GM19328 (cell line): Measurements from ENCODE around the gene ARHGEF19.
"Not testable (repeated sequence)": the region's sequence is repeated elsewhere in the genome, so short reads cannot be mapped to it uniquely, and the experiment has no call there.

Experiments
- ATAC-seq: cut with Tn5 transposase; IDR thresholded peaks from one replicate; pipeline ENCODE4 v1.9.1; 2021; ENCODE audit warnings: mild to moderate bottlenecking, moderate library complexity; ENCODE audit not compliant: unreplicated experiment

ARHGEF19 gene

DNA sequence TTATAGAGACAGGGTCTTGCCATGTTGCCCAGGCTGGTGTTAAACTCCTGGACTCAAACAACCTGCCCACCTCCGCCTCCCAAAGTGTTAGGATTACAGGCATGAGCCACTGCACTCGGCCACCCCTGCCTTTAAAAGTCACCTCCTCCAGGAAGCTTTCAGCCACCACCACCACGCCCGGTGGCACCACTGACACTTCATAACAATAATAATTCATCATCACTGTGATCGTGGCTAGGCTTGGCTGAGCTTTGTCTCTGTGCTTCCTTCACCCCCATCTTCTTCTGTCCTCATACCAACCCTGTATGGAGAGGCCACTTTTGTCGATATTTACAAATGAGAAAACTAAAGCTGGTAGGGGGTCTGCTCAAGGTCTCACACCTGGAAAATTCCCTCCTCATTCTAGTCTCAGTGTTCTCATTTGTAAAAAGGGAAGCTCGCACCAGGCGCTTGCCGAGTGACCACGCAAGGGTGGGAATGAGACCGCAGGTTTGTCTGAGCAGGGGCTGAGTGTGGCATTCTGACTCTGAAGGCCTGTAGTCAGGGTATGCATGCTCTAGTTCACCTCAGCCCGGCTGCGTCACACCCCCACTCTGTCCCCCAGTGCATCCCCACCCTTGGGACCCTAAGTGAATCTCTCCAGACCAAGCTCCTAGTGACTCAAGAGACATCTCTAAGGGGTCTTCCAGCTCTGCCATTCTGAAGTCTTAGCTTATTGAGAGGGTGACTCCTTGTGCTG lies 43.7 kb downstream of the ARHGEF19 start:
- no peak for ATAC-seq

DNA sequence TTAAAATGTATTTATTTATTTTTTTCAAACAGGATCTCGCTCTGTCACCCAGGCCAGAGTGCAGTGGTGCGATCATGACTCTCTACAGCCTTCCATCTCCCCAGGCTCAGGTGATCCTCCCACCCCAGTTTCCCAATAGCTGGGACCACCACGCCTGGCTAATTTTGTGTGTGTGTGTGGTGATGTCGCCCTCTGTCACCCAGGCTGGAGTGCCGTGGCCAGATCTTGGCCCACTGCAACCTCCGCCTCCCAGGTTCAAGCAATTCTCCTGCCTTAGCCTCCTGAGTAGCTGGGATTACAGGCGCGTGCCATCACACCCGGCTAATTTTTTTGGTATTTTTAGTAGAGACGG lies 44.3 kb downstream of the ARHGEF19 start:
- ATAC-seq = not testable (repeated sequence)

DNA sequence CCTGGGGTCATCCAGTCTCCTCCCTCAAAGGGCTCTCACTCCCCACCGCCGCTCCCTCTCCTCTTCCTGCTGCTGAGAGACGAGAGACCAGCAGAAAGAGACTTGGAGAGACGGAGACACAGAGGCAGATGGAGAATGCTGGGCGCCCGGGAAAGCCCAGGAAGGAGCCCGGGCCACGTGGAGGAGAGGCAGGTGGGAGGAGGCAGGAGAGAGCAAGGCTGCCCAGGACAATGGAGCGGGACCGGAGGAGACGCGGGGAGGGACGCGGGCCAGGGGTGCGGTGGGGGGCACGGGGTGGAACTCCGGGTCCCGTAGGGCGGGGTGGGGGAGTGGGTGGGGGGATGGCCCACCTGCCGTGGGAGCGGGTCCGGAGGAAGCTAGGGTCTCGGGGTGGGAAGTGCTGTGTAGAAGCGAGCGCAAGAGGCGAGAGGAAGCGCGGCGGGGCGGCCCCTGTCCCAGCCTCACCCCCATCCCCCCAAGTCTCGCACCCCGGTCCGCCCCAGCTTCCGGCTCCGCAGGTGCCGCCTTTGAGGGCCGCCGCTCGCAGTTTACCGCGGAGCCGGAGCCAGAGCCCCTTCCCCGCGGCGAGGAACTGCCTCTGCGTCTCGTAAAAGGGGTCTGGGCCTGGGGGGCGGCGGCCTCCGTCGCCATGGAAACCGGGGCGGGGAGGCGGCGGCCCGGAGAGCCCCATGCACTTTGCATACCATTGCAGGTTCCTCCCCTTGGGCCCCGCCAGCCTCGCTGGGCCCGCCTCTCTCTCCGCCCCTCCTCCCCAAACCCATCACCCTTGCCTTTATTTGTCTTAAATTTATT lies 44.9 kb downstream of the ARHGEF19 start:
- no peak for ATAC-seq

DNA sequence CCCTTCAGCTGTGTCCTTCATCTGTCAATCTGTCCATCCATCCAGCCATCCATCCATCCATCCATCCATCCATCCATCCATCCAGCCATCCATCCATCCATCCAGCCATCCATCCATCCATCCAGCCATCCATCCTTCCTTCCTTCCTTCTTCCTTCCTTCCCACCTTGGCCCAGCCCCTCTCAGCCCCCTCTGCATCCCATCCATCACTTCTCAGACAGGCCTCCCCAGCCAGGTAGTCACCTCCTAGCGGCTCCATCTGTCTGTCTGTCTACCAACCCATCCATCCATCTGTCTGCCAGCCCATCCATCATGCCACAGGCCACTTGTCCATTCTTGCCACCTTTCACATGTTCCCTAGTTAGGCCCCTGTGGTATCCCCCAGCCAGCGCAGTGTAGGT lies 46.3 kb downstream of the ARHGEF19 start:
- ATAC-seq = no peak

DNA sequence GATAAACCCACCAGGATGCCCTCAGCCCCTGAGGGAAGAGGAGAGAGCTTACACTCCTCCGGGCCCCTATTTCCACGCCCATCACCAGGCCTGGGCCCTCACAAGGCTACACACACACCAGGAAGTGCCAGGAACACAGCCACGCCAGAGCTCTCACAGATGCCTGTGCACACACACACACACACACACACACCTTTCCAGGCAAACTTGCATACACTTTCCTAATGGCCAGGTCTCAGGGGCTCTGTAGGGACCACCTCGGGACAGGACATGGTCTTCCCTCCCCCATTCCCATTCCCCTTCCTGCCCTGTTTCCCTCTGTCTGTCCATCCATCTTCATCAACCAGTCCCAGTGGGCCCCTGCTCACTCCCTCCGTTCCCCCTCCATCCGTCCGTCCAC lies 46.9 kb downstream of the ARHGEF19 start:
- no peak for ATAC-seq

DNA sequence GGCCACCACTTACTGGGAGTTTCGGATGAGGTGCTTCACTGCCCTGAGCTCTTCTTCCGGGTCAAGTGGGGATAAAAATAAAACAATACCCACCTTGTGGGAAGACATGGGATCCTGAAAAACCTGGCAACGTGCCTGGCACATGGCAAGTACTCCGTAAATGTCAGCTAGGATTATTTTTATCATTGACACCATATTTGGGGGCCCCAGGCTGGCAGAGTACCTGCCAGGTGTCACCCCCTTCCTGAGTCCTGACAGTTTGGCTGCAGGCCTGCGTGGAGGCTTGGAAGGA lies 47.4 kb downstream of the ARHGEF19 start:
- no peak for ATAC-seq

DNA sequence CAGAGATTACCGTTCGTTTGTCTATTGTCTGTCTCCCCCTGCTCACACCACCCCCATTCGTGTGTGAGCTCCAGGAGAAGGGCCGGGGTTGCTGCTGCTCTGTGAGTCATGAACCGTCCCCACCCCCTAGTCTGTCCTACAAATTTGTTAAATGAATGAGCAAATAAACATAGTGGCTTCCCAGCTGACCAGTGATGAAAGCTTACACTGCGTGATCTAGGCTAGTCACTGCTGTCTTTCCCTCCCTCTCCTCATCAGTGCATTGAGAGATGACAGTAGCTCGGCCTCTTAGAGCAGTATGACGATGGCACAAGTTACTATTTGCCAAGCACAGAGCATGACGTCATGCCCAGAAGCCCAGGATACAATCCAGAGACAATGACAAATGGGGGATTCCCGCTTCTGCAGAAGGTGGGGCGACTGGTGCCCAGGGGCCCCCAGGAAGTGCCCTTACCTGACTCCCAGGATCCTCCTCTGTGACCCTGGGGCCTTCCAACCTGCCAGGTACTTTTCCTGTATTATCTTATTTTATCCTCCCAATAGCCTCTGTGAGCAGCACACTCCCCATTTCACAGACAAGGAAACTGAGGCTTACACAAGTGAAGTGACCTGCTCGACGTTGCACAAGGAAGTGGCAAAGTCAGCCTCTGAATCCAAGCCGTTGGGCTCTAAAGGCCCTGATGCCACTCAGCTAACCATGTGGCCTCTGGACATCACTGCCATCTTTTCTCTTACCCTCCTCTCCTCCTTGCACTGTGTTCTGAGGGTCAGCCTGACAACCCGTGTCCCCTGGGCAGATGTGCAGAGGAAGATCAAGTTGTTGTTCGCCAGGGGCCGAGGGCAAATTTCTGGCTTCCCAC lies 48.0 kb downstream of the ARHGEF19 start:
- ATAC-seq = no peak

DNA sequence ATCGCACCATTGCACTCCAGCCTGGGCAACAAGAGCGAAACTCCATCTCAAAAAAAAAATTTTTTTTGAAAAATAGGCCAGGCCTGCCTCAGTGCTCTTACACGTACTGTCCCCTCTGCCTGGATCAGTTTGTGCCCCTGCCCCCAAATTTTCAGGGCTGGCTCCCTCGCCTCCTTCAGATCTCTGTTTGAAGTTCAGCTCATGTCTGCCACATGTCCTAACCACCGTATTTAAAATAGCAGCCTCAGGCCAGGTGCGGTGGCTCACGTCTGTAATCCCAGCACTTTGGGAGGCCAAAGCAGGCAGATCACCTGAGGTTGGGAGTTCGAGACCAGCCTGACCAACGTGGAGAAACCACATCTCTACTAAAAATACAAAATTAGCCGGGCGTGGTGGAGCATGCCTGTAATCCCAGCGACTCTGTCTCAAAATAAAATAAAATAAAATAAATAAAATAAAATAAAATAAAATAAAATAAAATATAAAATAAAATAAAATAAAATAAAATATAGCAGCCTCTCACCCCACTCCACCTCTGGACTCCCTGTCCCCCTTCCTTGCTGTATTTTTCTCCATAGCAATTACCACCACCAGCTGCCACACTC lies 48.7 kb downstream of the ARHGEF19 start:
- ATAC-seq = not testable (repeated sequence)

DNA sequence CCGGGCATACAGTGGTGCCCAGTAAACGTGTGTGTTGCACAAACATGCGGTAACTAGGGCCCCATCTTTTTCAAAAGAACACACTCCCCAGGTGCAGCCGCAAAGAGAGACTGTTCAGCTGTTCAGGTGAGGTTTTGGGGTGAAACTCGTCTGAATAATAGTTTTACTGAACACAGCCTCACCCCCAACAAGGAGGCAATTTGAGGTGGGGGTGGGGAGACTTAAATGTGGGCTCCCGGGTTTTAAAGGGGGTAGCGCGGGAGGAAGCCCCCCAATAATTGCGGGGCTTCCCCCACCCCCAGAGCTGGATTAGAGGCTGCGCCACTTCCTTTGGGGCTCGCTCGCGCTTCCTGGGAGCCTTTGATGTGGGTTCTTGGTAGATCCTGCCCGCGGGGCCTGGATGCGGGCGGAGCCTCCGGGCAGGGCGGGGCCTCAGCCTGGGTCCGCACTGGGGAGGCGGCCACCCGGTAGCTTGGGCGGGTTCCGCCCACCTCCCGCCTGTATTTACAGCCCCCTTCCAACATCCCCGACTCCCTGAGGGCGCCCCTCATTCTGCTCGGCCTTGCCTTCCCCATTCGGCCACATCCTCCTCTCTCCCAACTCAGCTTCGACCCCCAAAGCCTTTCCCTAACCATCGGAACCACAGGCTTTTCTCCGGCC lies 50.2 kb downstream of the ARHGEF19 start:
- ATAC-seq = no peak

DNA sequence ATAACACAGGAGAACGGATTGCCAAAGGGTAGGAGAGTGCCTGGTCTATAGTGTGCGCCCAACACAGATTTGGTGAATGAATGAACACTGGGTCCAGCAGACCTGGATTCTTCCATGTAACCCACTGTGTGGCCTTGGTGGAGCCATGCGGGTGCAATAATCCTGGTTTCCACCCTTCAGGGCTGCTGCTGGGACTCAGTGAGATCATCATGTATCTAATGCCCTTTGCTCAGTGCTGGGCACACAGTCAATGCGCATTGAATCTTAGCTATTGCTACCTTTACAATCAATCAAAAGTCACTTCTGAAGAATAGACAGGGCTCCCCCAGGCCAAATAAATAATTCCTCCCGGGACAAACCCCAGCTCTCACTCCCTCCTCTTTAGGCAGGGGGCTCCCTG lies 50.7 kb downstream of the ARHGEF19 start:
- no peak for ATAC-seq

DNA sequence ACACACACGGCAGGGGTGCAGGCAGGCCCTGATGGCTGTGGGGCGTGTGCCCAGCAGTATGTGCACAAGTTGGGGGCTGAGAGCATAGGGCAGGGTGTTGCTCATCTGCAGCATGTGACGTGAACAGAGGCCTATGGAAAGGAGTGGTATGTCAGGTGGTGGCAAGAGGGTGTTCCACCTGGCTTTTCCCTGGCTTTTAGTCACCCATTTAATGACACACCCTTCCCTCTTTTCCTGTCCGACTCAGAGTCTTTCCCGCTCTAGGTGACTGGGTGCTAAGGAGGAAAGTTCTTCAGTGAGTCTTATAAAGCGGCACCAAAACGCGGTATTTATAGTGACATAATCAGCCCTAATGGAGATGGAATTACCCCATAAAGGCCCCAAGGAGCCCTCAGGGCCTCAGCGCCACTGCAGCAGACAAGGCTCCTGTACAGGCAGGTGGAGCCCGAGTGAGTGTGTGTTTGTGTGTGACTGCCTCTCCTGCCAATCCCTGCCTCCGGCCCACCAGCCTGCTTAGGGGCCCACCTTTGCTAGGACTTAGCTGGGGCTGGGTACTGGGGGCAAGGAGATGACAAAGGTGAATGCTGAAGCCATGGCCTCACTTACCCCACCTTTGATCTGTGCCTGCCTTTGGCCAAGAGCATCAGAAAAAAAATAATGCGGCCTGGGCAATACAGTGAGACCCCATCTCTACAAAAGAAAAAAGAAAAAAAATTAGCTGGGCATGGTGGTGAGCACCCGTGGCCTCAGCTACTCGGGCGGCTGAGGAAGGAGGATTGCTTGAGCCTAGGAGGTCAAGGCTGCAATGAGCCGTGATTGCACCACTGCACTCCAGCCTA lies 53.2 kb downstream of the ARHGEF19 start:
- ATAC-seq = no peak

DNA sequence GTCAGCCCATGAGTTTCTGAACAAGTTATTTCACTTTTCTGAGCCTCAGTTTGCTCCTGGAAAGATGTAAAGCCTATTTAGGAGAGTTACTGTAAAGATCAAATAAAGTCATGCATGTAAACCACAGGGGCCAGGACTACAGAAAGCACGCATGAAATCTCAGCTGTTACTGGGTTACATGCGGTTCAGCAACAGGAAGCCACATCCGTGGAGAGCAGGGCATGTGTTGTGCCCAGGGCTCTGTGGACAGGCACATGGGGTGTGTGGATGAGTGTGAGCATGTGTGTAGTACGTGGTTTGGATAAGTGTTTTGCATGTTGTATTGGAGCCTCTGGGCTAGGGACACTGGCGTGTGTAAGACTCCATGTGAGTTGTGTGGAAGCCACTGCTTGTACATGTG lies 54.4 kb downstream of the ARHGEF19 start:
- ATAC-seq = no peak

DNA sequence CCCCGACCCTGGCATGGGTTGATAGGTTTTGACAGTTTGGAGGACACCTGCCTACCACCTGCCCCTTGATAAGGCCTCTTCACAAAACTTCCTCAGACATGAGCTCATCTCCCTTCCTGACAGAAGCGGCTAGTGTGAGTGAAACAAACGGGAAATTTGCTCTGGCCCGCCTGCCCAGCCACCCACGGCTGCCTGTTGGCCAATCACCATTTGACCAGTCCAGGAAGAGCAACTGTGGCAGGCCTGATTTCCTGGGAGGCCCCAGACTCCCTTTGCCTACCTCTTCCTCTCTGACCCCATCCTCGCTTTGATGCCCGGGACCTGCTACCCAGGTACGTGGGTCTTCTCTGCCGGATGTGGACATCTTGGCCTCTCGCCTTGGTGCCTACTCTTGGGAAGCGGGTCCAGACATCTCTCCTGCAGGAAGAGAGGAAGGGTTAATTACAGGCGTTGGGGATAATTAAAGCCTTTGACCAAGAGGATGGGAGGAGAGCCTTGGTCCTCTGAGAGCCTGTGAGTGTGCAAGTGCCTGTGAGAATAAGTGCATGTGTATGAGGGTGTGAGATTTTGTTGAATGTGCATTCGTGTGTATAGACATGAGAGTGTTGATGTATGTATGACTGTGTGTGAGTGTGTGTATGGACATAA lies 55.5 kb downstream of the ARHGEF19 start:
- no peak for ATAC-seq

DNA sequence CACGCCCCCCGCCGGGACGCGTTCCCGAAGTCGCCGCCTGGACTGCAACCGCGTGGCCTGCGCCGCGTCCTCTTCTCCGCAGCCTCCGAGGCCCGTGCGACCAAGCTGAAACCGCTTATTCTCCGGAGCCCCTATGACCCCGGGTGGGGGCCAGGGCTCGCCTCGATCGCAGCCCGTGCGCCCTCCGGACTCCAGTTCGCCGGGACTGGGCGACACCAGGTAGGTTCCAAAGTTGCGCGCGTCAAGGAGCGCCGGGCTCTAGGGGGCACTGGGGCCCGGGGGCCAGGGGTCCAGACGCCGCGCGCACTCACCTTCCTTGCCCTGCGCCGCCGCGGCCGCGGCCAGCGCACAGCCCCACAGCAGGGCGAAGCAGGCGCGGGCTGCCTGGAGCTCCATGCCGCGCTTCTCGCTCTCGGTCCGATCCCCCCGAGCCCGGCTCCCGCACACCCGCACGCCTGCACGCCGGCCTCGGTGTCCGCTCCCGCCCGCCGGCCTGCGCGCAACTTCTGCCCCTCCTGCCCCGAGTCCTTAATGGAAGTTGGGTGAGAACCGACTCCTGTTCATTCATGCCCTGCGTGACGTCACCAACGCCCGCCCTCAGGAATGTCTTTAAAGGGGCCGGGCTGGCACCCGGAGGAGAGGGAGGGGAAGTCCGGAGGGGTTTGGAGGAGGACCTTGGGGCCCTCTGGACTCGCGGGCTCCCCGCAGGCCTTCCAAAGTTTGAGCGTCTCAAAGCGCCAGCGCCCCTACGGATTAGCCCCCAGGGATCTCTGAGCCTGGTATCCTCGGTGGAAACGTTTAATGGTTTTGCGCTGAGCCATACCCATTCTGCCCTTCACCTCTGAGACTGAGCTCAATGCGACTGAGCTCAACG lies 56.7 kb downstream of the ARHGEF19 start, which contains the start of gene EPHA2:
TSS of gene EPHA2 (minus strand) at position 533 of the 874 bp plus-strand sequence. CDS start at position 396, 137 bp downstream.
- no peak for ATAC-seq

DNA sequence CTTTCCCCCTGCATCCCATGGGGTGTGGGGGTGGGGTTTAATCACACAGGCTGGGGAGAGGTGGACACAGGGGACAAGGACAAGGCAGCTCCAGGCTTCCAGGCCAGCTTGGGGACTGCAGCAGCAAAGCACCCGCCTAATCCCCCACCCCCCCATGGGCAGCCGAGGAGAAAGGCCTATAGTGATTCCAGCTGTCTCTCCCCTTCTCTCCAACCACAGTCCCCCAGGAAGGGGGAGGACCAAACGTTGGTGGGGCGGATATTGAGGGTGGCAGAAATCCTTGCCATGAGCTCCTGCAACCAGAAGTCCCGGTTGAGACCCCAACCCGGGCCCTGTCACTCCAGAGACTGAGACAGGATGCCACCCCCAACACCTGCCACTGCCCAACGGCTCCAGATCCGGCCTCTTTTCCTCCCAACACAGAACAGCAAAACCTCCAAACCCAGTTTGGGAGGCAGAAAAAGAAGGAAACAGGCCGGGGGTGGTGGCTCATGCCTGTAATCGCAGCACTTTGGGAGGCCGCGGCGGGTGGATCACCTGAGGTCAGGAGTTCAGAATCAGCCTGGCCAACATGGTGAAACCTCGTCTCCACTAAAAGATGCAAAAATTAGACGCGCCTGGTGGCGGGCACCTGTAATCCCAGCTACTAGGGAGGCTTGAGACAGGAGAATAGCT lies 58.3 kb downstream of the ARHGEF19 start:
- ATAC-seq = no peak

DNA sequence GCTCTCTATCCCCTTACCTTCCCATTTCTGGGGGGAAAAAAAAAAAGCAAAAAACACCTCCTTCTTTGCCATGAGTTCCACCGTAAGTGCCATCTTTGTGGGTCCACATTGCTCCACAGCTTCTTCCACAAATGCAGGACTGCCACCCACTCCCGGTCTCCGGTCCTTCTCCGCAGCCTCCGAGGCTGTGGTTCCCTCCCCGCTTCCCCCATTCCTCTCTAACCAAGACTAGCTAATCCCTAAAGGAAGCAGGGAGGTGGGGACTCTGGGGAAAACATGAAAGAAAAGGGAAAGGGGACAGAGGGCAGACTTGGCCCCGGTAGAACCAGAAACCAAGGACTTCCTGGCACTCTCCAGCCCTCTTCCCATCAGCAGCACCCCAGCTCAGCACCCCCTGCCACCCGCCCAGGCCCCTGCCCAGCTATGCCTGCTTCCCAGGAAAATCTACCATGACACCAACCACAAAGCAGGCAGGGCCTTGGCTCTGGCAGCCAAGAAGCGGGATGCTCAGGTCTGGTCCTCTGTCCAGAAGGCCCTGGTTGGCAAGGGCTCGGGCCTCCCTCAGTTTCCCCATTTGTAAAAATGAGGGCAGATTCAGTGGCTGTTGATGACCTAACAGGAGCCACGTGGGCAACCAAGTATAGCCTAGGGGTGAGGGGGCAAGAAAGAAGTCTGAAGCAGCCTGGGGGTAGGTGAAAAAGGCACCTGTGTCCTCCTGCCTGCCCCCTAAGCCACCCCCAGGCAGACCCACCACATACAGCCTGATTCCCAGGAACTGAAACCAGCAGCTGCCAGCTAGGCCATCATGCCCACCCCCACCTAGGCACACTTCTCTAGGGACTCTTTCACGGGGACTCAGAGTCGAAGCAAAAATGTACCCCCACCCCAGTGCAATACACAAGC lies 59.1 kb downstream of the ARHGEF19 start:
- no peak for ATAC-seq
